Superior temporal gyrus (tissue), 1 donor: ENCODE data around the gene TSSK6.
A peak's percentile ranks its signal among the peaks of the same experiment; 100 is the strongest.

Experiments used
- DNase-seq: peaks from one replicate; pipeline ENCODE4 v3.0.0-alpha.2; 2016; ENCODE audit errors: extremely low spot score

Gene TSSK6

DNA sequence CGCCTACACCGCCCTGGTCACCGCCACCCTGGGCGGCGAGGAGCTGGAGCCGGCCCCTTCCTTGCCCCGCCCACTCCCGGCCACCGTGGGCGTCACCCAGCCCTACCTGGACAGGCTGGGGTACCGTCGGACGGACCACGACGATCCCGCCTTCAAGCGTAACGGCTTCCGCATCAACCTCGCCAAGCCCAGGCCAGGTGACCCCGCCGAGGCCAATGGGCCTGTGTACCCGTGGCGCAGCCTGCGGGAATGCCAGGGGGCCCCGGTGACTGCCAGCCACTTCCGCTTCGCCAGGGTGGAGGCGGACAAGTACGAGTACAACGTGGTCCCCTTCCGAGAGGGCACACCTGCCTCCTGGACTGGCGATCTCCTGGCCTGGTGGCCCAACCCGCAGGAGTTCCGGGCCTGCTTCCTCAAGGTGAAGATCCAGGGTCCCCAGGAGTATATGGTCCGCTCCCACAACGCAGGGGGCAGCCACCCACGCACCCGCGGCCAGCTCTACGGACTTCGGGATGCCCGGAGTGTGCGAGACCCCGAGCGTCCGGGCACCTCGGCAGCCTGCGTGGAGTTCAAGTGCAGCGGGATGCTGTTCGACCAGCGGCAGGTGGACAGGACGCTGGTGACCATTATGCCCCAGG is 29.7 kb upstream of the TSSK6 start:
- no peak for DNase-seq

DNA sequence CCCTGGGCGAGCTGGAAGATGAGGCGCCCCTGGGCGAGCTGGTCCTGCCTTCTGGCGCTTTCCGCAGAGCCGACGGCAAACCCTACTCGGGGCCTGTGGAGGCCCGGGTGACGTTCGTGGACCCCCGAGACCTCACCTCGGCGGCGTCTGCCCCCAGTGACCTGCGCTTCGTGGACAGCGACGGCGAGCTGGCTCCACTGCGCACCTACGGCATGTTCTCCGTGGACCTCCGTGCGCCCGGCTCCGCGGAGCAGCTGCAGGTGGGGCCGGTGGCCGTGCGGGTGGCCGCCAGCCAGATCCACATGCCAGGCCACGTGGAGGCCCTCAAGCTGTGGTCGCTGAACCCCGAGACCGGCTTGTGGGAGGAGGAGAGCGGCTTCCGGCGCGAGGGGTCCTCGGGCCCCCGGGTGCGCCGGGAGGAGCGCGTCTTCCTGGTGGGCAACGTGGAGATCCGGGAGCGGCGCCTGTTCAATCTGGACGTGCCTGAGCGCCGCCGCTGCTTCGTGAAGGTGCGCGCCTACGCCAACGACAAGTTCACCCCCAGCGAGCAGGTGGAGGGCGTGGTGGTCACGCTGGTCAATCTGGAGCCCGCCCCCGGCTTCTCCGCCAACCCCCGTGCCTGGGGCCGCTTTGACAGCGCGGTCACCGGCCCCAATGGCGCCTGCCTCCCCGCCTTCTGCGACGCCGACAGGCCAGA is 29.1 kb upstream of the TSSK6 start:
- DNase-seq, result no peak

DNA sequence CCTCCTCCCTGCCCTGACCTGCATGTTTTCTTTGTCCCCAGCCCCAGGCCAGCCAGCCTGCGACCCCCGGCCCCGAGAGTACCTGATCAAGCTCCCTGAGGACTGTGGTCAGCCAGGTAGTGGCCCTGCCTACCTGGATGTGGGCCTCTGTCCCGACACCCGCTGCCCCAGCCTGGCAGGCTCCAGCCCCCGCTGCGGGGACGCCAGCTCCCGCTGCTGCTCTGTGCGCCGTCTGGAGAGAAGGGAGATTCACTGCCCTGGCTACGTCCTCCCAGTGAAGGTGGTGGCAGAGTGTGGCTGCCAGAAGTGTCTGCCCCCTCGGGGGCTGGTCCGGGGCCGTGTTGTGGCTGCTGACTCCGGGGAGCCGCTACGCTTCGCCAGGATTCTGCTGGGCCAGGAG is 28.3 kb upstream of the TSSK6 start:
- no peak for DNase-seq

DNA sequence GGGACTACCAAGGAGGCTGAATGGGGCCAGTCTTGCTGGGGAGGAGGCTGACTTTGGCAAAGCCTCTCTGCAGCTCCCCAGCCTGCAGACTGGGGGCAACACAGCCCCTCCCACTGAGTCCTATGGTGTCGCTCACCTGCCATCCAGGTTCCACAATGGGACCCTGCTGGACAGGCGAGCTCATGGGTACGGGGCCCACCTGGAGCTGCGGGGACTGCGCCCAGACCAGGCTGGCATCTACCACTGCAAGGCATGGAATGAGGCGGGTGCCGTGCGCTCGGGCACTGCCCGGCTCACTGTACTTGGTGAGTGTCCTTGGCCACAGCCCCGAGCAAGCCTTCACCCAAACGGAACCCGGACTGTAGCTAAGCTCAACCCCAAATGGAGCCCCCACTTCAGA is 27.8 kb upstream of the TSSK6 start:
- no peak for DNase-seq

DNA sequence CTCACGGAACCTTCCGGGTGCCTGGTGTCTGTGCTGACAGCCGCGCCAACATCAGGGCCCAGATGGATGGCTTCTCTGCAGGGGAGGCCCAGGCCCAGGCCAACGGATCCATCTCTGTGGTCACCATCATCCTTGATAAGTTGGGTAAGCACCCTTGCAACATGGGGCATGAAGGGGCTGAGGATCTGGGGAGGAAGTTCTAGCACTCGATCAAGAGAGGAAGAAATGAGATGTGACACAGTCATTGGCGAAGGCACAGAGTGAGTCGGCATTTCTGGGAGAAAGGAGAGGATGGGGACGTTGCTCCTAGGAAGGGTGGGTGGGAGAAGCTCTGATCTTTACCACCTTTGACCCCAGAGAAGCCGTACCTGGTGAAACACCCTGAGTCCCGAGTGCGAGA is 27.2 kb upstream of the TSSK6 start:
- DNase-seq, result no peak

DNA sequence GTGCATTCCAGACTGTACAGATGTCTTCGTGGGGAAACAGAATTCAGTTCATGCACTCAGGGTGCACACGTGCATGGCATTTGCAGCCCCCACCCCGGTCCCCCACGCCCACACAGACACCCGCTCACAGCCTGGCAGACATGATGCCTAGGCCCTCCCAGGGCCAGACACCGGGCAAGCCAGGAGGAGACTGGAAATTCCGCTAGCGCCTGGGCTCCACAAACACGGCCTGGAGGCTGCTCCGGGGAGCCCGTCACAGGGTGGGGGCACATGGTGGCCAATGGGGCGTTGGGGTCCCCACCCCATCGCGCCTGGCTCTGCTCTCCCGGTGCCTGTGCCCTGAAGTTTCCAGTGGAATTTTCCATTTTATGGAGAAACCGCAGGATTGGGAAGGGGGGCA is 26.3 kb upstream of the TSSK6 start:
- no peak for DNase-seq

DNA sequence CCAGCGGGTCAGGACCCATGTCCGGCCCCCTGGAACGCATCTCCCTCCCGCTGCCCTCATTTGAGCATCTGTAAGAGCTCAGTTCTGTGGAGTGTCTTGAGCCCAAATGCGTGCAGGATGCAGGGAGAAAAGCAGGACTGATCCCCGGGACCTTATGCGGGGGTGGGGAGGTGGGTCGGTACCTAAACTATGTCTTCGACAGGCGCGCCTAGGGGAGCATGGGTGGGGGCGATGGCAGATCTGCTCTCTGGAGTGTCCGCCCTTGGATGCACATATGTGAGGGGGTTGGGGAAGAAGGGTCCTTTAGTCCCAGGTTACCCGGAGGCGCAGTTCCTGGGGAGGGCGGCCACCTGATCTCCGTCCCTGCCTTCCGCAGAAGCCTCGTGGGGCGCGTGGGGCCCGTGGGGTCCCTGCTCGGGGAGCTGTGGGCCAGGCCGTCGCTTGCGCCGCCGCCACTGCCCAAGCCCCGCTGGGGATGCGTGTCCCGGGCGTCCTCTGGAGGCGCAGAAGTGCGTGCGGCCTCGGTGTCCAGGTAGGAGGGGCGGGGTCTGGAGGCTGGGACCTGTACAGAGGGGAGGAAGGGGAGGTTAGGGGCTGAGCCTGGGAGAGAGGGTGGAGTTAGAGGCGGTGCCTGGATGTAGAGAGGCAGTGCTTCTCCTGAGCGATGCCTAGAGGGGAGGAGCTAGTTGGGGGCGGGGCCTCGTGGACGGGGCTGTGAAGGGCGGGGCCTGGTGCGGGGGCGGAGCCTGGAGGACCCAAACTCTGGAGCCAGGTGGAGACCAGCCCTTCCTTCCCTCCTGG is 25.6 kb upstream of the TSSK6 start:
- DNase-seq, result no peak

DNA sequence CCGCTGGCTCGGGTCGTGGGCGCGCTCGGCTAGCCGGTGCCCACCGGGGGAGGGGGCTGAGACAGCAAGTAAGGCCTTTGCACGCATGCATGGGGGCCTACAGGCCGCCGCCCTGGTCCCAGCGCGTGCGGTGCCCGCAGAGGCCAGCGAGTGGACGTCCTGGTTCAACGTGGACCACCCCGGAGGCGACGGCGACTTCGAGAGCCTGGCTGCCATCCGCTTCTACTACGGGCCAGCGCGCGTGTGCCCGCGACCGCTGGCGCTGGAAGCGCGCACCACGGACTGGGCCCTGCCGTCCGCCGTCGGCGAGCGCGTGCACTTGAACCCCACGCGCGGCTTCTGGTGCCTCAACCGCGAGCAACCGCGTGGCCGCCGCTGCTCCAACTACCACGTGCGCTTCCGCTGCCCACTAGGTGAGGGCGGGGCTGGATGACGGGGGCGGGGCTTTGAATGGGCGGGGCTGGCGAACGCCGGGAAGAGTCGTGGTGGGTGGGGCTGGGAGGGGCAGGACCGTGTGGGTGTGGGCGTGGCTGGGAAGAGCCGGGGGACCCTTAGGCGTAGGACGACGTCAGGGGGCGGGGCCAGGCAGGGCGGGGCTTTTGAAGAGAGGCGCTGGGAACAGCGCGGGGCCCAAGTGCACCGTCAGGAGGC is 24.8 kb upstream of the TSSK6 start:
- DNase-seq, result no peak

DNA sequence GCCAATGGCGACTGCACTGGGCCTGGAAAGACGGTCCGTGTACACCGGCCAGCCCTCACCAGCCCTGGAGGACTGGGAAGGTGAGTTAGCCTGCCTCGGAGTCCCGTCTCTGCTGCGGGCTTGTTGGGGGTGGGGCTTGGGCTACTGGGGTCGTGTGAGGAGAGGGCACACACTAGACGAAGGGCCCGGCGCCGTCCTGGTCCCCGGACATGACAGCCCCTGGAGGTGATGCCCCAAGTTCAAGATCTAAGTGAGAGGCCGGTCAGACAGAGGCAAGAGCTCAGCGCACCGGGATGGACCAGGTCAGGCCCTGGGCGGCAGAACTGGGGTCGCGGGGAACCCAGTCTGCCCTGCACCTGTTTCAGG is 24.3 kb upstream of the TSSK6 start:
- no peak for DNase-seq

DNA sequence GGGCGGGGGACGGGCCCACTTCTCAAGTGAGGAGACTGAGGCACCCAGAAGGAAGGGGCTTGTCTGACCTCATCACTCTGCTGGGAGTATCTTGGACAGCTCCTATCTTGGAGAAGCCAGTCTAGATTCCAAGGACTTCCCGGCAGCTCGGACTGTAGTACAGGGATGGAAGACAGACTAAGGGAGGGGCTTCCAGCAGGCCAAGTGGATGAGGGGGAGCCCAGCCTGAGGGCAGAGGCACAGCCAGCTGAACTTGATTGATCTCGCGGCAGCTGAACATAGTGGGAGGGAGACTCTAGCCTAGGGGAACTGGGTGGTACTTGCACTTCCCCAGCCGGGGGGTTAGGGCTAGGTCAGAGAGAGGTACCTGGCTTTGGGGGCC is 23.4 kb upstream of the TSSK6 start:
- DNase-seq, result no peak

DNA sequence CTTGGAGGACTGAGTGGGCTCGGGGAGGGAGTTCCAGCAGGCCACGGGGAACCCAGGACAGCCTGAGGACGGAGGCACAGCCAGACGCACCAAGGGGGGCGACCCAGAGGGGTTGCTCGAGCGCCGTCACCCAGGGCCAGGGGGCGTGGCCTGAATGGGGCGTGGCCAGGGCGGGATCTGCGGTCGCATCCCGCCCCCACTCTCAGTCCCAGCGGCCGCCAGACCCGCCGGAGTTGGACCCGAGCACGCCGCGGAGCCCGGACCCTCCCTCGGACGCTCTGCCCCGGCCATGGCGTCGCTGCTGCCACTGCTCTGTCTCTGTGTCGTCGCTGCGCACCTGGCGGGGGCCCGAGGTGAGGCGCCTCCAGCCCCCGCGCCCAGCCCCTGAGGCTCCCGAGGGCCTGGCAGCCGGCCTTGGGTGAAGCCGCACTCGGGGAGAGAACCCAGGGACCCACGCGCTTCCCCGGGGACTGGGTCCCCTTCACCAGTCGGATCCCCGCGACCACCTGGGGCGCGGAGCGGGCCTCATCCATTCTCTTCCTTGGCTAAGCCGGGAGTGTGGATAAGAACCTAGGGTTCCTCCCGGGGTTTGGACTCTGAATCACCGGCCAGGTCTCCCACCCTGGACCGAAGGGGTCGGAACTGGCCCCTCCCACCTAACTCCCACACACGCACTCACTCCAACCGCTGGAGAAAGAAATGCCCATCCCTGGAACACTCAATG is 22.9 kb upstream of the TSSK6 start, which contains the start of gene CILP2:
Gene CILP2, plus strand, starts transcription at position 205 of the 724 bp plus-strand sequence. Its CDS starts 85 bp downstream, at position 290.
- DNase-seq, result no peak

DNA sequence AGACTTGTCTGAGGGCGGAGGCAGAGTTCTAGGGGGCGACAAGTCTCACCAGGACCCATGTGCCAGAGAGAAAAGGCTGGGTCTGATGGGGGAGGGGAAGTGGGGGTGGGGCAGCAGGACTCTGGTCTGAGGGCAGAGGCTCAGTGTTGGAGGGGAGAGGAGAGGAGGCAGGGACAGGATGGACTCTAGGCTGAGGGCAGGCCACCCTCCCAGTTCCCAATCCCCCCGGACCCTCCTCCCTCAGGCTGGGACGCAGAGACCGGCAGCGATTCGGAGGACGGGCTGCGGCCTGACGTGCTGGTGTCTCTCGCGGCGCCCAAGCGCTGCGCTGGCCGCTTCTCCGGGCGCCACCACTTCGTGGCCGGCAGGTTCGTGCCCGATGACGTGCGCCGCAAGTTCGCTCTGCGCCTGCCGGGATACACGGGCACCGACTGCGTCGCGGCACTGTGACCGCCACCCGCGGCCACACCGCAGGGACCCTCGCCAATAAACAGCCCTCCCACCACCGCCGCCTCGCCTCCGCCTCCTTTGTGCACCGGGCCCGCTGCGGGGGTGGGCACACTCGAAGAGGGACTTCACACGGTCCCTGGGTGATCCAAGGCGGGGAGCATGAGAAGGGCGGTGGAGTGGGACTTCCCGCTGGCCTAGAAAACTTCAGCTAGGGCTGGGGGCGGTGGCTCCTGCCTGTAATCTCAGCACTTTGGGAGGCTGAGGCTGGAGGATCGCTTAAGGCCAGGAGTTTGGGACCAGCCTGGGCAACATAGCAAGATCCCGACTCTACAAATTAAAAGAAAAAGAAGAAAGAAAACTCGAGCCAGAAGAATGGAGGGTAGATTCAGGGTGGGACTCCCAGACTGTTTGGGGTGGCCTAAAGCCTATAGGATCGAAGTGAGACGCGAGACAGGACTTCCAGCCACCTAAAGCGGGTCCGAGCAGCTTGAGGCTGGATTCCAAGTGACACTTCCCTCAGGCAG is 22.0 kb upstream of the TSSK6 start:
- no peak for DNase-seq

DNA sequence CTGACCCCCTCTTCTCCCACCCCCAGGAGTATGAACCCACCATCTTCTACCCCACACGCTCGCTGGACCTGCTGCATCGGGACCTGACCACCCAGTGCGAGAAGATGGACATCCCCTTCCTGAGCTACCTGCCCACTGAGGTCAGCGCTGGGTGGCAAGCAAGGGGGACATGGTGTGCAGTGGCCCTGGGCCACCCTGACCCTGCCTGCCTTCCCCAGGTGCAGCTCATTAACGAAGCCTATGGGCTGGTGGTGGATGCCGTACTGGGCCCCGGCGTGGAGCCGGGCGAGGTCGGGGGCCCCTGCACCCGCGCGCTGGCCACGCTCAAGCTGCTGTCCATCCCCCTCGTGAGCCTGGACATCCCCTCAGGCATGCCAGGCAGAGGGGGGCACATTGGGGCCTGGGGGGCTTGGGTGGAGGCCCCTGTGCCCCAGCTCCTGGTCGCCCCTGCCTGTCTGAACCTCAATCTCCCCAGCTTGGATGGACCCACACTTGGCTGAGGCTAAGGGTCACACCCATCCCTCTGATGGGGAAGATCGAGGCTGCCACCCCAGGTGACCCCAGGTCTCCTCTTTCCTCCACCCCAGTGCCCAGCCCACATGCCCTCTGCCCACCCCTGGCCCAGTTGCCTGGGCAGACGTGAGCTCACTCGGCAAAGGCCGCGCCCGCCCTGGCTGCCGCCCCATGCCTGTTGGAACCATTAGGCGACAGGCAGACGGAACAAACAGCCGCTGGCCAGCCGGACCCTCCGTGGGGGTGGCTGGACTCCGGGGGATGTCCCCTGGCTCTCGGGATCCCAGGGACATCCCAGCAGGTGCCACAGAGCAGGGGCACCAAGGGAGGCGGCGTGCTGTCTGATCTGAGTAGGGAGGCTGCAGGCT is 20.2 kb upstream of the TSSK6 start:
- DNase-seq, result no peak

DNA sequence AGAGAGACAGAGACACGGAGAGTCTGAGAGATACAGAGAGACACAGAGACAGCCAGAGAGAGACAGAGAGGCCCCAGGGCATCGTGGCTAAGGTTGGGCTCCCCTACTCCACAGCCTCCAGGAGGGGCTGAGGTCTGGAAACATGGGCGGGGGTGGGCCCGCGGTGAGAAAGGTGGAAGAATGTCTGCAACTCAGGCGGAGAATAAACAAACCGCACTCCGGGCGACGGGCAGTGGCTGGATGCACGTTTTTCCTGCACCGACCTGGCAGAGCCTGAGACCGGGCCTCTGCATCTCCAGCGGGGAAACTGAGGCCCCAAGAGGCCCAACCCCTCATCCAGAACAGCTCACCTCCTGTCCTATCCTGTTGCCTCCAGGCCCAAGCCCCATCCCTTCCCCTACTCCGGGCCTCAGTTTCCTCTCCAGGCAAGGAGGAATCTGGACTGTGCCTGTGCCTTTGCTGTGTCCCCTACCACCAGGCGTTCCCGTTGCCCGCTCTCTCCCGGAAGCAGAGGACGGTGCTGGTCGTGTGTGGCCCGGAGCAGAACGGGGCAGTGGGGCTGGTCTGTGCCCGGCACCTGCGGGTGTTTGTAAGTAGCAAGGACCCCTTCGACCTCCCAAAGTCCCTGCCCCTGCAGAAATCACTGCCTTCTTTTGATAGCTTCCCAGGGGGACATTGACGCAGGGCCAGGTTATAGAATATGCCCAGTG is 19.4 kb upstream of the TSSK6 start:
- no peak for DNase-seq

DNA sequence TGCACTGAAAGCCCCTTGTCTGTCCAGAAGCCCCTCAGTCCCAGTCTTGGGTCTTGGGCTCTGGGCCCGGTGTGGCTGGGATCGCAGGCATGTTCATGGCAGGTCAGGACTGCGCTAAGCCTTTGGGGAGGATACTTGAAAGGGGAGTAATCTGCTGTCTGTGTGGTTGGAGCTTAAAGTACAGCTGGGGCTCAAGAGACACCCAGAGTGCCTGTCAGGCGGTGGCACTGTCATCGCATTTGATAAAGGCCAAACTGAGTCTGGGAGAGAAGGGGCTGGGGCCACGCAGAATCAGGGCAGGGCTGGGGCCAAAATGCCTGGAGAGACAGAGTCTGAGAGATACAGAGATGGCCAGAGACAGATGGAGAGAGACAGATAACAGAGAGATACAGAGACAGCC is 18.5 kb upstream of the TSSK6 start:
- no peak for DNase-seq

DNA sequence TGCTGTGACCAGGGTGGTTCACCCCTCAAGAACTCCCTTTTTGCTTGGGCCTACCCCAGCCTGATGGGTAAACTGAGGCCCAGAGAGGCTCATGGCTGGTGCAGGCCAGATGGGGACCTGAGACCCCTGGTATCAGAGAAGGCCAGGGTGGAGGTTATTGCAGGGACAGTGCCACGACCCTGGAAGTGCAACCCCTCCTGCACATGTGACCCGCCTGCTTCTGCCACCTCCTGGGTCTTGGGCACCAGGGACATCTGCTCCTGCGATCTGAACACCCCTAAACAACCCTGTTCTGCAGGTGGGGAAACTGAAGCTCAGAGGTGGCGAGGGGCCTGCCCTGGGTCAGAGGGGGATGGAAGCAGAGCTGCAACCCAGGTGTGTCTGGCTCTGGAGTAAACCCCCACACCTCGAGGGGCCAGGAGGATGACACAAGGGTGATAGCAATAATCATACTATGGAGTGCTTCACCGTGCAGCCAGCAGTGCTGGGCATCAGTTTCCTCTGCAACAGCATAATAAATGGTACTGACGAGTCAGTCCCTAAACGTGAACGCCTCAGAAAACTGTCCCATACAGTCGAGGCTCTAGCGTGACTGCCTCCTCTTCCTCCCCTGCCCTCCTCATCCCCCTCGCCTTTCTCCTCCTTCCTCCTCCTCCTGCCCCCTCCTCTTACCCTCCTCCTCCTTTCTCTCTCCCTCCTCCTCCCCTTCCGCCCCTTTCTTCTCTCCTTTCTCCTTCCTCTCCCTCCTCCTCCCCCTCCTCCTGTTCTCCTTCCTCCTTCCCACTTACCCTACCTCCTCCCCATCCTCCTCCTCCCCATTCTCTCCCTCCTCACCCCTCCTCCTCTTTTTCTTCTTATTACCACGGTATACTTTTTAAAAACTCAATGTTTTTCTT is 17.7 kb upstream of the TSSK6 start:
- no peak for DNase-seq

DNA sequence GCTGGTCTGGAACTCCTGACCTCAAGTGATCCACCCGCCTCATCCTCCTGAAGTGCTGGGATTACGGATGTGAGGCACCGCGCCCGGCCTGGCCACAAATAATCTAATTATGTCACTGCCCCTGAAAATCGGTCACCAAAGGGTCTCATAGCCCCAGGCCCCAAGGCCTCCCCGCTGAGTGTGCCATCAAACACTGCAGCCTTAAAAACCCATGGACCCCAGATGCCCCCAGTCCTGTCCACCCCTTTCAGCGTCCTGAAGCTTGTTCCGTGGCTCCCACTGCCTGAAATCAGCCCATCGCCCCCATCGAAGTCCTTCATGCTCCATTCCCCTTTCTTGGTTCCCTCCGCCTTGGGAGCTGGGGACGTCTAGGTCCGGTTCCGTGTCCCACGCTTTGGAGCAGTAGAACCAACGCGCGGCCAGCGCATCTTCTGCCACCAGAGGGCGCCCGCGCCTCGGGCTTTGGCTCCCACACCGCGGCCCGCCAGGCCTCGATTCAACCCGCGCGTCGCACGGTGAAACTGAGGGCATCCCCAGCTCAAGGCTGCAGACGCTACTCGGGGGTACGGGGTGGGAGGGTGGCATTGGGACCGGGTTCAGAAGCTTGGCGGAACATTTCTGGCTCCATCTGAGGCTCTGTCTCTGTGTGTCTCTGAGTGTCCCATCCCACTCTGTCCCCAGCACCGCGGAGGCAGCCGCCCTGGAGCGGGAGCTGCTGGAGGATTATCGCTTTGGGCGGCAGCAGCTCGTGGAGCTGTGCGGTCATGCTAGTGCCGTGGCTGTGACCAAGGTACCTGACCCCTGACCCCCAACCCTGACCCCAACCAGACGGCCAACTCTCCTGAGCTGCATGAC is 16.8 kb upstream of the TSSK6 start:
- DNase-seq, result peak; percentile 88
